GM19452 (cell line): ENCODE data around the gene LRRC4C.
"Not testable (repeated sequence)": the region's sequence is repeated elsewhere in the genome, so short reads cannot be mapped to it uniquely, and the experiment has no call there.

Source experiments
- ATAC-seq: cut with Tn5 transposase; IDR thresholded peaks from one replicate; pipeline ENCODE4 v1.9.1; 2021; ENCODE audit not compliant: unreplicated experiment

LRRC4C gene

DNA sequence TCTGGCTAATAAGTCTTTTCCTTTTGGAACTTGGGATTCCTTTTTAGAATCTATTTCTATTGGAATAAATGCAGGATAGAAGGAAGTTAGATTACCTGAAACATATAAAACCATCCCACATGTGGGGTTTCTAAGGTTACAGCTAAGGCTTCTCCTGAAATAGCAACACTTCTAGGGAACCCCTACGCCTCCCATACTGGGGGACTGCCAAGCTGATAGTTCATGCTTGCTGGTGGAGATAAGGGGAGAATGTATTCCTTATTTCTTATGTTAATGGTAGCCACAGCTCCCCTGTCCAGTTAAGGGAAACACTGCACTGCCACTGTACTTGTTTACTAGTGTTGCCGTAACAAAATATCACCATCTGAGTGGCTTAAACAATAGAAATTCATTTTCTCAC, 1189.6 kb downstream of the LRRC4C start:
- no peak for ATAC-seq

DNA sequence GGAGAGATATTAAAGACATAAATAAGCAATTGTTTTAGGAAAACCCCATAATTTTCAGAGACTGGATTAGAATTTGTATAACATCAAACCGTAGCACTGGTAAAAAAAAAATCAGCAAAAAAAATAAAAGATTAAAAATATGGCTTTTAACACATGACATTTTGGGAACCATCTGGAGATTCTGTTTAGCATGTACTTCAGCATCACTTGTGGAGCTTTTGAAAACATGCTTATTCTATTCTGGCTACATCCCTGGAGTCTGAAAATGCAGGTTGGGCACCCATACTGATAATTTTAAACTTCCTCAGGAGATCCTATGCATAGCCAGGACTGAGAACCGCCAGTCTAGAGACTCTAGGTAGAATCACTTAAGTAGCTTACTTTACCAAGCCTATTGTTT, 1190.9 kb downstream of the LRRC4C start:
- ATAC-seq: no peak

DNA sequence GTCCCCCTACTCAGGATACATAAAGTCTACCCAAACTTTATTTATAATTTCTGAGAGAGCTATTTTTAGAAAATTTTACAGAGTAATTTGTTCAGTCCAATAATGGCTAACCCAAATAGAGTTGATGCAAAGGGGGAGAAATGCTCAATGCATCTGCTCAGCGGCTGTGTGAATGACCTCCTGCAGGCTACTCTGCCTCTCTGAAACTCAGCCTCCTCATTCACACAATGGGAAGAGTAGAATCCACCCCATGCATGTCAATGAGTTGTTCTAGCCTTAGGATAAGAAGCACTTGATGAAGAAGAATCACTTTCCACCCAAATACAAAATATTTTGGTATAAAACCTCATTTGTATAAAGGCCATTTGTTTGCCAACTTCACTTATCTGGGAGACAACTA, 1204.0 kb downstream of the LRRC4C start:
- no peak for ATAC-seq

DNA sequence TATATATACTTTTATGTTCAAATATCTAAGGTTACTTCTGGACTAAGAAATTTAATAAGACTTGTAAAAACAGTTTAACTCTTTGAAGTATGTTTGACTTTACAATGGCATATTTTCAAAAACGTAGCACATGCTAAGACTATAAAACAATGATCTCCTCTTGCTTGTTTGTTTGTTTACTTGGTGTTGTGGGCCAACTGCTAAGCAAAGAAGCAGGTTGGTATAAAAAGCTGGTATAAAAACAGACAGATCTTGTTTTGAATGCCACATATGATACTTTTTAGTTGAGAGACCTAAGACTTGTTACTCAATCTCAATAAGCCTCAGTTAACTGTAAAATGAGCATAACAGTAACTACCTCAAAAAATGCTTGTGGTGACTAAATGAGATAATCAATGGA, 1206.3 kb downstream of the LRRC4C start:
- ATAC-seq: no peak

DNA sequence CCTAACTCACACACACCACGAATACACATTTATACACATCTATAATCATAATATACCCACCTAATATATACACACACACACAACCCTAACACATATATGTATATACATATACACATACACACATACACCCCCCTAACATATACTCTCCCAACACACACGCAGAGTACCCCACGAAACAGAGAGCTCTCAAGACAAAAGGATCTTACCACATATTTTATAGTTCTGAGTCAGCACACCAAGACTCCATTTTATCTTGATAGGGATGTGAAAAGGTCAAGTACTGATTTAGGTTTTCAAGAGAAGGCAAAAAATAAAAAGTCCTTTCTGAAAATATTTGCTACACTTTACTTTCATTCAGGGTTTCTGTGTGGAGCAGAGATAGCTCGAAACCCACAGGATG, 1207.2 kb downstream of the LRRC4C start:
- ATAC-seq: peak; percentile 56

DNA sequence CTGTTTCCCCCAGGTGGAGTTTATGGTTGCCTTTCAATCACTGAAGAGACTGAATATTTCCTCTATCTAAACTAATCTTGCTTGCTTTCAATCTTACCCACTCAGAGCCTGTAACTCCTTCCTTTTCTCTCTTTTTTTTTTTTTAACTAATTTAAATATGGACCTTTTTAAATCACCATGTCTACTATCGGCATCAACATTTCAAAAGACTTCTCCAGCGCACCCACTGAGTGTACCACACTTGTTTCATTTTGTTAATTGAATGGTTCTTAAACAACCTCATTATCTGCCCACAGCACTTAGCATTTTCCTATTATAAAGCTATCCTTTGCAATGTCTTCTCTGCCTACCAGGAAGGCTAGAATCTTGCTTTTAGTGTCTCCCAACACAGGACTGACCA, 1212.5 kb downstream of the LRRC4C start:
- no peak for ATAC-seq

DNA sequence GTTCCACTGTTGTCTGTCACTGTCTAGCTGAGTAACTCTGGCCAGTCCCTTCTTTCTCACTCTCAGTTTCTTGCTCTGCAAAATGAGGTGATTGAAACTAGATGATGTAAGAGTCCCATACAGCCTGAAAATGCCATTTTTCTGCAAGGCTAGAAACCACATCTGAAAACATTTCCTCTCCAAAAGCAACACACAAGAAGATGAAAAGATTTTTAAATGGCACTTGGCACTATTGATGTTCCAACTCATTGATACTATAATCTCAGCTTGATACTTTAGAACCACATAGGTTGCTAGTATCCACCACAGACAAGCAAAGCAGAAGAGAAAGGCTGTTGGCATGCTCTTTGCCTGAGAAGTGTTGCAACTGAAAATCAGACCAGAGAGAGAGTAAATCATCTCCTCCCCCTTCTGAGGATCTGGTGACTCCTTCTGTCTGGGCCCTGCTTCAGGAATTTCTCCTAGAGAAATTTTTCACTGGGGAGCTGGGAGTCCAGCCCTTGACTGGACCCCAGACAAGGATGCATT, 1217.9 kb downstream of the LRRC4C start:
- ATAC-seq: peak; percentile 97

DNA sequence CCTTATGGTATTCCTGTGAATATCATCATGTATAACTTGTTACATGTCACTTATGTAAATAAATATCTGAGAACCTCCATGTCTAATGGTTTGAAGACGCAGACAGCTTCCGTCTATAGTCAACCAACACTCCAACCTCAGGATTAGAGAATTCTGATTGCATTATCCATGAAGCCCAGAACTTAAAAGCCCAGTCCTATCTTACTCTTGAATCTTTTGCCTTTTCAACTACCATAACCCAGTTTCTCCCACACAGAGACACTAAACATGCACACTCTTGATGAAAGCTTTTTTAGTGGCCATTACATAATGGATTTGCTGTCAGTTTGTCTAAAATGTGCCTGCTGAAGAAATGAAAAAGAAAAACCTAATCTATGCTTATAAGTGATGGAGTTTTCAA, 1219.2 kb downstream of the LRRC4C start:
- ATAC-seq: no peak

DNA sequence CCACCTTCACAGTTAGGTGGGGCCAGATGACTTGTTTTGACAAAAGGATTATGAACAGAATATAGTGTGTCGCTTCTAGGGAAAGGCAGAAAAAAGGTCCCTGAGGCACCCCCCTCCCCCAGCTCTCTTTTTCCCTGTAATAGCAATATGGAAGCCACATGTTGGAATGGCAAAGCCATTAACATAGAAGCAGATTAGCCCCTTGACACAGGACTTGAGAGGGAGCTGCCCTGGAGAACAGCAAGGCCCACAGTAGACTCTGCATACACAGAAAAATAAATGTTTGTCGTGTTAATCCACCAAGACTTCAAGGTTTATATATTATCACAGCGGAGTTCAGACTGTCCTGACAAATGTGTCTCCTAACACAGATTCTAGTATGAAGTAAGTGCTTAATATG, 1222.9 kb downstream of the LRRC4C start:
- no peak for ATAC-seq

DNA sequence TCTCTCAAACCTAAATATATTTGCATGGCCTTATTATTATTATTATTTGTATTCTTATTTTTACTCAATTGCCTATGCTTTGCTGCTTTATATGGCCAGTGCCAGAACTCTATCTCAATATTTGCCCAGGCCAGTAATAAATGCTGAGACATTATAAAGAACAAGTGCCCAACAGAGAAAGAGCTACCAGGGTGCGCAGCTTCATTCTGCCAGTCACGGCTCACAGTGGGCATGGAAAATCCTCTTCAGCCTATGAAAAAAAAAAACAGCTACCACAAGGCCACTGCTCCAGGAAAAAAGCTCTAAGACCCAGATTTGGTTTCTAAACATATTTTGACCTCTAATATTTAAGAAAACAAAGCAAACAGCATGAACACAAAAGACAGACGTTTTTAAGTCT, 1223.6 kb downstream of the LRRC4C start:
- no peak for ATAC-seq

DNA sequence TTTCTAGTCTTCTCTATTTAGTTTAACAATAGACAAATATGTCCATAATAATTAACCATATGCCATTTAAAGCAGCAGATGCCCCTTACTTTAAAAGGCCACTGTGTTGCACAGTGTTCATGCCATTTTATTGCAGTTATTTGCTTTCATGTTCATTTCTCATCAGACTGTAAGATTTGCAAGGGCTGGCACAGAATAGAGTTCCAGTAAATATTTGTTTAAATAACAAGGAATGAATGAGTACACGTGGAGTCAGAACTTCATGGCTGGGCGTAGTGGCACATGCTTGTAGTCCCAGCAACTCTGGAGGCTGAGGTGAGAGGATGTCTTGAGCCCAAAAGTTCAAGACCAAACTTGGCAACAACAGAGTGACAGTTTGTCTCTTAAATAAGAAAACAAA, 1228.6 kb downstream of the LRRC4C start:
- ATAC-seq: no peak

DNA sequence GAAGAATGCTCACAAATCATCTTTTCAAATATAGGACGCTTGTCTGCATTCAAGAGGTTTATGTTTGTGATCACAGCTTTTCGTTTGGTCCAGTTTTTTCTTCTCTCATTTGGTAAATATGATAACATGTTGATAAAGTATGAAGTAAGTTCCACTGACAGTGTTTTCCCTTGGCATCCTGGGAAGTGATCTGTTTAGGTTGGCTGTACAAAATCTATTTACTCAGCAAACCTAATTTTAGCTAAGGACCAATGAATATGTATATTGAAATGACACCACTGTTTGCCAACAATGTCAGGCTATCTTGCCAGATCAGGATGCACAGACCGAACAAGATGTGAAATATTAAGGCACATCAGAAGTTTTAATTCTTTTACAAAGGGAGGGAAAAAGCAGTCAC, 1230.8 kb downstream of the LRRC4C start:
- no peak for ATAC-seq

DNA sequence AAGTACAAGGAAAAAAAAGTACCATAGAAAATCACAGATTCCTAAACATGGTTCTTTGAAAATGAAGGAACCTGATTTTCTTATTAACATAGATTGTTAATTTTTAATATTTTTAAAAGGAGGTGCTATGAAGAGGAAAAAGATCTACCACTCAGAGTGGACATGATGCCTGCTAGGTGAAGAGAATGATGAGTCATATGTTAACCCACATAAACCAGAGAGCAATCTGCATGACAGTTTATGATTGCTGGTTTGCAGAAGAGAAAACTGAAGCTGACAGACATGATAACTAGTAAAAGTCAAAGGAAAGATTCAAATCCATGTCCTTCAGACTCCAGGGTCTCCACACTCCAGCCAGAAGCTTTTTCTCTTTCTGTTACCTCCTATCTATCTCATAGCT, 1231.7 kb downstream of the LRRC4C start:
- peak; percentile 98 for ATAC-seq

DNA sequence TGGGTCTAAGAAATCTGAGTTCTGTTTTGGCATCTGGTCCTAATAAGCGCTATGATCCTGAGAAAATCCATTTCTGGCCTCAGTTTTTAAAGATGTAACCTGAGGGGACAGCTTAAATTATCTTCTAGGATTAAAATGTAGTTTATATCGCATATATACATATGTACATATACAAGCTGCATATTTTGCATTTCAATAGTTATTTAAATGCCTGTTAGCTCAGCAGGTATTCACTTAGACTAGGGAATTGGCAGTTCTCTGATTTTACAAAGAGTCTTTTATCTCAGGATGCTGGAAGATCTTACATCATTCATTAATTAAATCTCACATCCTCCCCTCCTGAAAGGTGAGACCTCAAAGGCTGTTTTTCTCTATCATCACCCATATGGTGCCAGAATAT, 1232.8 kb downstream of the LRRC4C start:
- no peak for ATAC-seq

DNA sequence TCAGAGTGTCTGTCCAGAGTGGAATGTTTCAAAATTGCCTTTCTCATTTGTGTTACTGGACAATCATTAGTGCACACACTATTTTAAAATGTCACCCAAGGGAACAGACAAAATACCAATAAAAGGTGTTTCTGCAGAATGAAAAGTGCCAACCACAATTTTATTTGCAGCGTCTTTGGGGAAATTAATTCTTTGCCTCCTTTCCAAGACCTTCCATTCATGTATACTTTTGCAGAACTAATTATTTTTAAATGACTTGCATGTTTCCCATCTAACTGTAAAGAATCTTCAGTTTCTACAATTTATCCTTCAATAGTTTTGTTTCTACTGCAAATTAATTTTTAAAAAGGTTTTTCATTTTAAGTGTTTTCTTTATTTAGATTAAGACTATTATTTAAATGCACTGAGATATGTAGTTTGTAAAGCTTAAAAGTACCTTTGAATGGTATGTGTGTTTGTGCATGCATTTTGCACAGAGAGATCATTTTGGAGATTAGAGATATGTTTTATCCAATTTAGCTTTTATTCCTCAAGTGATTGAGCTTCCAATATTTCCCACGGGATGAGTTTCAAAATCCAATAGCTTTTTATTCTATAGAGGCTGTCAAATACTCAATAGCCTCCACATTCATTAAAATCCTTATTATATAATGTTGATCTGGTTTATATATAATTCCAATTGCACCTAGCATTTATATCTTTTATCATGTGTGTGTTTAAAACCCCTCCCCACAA, 1235.7 kb downstream of the LRRC4C start:
- ATAC-seq: no peak

DNA sequence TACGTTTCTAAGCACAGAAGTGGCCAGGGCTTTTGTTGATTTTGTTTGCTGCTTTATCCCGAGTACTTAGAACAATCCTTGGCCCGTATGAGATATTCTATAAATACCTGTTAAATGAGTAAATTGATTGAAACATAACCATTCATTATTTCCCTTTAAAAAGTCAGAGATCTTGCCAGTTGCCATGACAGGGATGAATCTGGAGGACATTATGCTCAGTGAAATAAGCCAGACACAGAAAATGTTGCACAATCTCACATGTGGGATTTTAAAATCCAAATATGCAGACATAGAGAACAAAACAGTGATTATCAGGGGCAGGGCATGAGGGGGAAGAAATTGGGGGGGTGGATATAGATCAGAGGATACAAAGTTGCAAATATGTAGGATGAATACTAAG, 1240.1 kb downstream of the LRRC4C start:
- ATAC-seq: no peak

DNA sequence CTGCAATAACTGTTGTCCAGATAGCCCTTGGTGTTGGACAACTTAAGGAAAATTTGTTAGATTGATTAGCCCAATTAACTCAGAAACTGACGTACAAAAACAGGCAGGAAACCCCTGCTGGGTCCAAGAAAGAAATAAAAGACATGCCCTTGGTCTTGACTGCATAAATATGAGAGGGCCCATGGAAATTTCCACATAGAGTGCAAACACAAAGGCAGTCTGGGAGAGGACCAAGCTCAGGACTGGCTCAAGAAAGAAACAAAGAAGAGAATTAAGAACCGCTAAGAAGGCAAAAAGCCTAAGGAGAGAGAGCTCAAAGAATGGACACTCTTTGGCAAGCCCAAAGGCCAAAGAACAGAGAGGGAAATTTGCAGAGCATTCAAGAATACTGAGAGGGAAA, 1243.9 kb downstream of the LRRC4C start:
- no peak for ATAC-seq

DNA sequence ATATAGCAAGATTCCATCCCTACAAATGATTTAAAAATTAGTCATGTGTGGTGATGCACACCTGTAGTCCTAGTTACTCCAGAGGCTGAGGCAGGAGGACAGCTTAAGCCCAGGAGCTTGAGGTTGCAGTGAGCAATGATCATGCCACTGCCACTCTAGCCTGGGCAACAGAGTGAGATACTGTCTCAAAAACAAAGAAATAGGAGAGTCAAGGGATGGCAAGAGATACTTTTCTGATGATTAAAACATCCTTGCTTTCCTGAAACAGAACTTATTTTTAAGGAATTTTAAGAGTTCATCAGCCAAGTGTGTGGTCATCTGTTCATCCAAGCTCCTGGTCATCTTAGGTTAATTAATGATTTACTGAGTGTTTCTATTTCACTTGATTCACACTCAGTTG, 1252.0 kb downstream of the LRRC4C start:
- no peak for ATAC-seq

DNA sequence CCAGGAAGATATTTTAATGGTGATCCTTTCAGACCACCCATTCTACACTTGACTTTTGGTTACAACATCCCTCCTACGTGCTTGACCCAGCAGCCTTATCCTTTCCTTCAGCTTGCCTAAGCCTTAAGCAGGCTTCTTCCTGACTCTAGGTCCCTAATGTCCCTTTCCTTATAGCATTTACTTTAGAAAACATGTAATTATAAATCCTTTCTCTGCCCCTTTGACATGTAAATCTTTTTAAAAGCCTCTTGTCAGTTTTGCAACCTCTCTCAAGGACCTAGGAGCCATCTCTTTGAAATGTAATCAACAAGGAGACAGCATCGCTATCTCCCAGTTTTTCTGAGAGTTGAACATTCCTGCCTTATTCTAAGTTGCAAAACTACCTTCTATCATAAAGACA, 1255.2 kb downstream of the LRRC4C start:
- ATAC-seq: no peak

DNA sequence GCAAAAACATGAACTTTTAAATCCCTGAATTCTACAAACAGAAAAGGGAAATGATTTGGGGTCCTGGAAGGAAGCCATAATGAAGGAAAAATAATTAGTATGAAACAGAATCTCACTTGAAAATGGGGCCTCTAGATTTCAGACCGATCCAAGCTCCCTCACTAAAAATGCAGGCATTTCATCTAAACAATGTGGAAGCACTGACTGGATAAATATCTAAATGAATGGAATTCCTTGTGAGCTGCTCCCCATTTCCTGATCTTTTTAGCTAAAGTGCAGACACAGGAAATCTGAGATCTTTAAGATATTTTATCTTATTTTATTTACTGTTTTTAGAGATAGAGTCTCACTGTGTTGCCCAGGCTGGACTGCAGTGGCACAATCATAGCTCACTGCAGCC, 1255.8 kb downstream of the LRRC4C start:
- ATAC-seq: no peak

DNA sequence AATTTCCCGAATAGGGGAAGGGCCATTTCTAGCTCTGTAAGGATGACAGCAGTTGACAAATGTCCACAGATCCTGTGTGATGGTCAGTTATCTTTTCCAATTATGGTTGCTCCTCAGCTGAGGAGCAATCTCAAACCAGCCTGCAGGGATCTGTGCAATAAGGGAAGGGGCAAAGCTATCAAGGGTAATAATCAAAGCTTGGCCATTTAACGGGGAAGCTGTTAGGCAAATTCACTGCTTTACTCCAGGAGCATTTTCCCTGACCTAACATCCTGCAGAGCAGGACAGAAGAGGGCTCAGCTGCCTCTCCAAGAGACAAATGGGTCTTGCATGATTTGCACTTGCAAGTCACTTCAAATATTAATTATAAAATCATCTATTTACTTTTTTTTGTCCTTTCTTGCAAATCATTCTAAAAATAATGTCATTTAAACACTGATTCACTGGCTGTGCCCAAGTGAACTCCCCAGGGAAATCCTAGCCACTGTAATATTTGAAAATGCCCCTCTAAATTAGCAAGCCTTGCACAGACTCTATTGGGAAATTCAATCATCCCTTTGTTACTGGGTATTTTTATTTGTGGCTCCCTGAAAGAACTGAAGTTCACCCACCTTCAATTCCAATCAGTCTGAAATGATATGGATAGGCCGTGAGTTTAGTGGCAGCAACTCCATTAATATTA, 1256.7 kb downstream of the LRRC4C start:
- no peak for ATAC-seq

DNA sequence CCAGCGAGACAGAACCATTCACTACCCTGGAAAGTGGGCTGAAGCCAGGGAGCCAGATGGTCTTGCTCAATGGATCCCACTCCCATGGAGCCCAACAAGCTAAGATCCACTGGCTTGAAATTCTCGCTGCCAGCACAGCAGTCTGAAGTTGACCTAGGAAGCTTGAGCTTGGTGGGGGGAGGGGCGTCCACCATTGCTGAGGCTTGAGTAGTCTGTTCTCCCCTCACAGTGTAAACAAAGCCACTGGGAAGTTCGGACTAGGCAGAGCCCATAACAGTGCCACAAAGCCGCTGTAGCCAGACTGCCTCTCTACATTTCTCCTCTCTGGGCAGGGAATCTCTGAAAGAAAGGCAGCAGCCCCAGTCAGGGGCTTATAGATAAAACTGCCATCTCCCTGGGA, 1266.9 kb downstream of the LRRC4C start:
- ATAC-seq: not testable (repeated sequence)

DNA sequence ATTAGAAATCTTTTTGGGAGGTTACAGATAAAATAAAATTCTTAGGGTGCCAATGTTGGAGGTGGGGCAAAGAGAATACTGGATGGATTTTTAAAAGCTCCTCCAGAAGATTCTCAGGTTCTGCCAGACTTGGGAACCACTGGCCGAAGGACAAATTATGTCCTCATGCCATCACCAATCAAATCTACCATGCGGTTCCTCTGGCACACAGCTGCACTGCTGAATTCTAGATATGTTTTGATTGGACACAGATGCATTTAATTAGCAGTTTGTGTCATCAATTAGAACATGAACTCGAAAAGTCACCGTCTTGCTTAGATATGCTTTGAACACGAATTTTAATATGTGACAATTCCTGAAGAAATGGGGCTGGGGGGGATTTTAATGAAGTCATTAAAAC, 1269.2 kb downstream of the LRRC4C start:
- ATAC-seq: no peak
